ENCODE measurements around the gene SLC5A12. TPM values are rescaled to one million over a fixed set of nuclear protein-coding genes. Genes with fewer than 3 reads are reported as not detected.

The SLC5A12 gene
- total and polyA plus RNA-seq, 9 donors, result 0.04 to 8.5 (median 0.14) TPM

- Histone ChIP-seq H3K4me3 (ENCODE audit: low read length) (no peak overlapping the region), H3K9me3 (replicated peaks; ENCODE audit: control insufficient read depth, low read depth, low read length) (no peaks in the 10 kb centered on the region), H3K4me1 (ENCODE audit: control insufficient read depth, insufficient read depth, low read length) (no peaks in the 10 kb centered on the region), H3K27ac (ENCODE audit: low read length) (no peak overlapping the region), H3K27me3 (ENCODE audit: control insufficient read depth, insufficient read depth, low read length) (no peaks in the 10 kb centered on the region), H3K36me3 (ENCODE audit: control insufficient read depth, insufficient read depth, low read length) (no peaks in the 10 kb centered on the region)
- no peak for DNase-seq
- no CpG with 5 or more reads among the region's 3 CpGs for WGBS (ENCODE audit: insufficient coverage)
Observed at GRCh38 chr11:26726960-26727359, 5.1 kb upstream of the SLC5A12 start.

GRCh38 chr11:26719998-26720397 lies 1.9 kb downstream of the SLC5A12 start:
- Histone ChIP-seq H3K36me3 (ENCODE audit: control insufficient read depth, insufficient read depth, low read length) (no peaks in the 10 kb centered on the region), H3K4me3 (ENCODE audit: low read length) (no peak overlapping the region), H3K27ac (ENCODE audit: low read length) (no peak overlapping the region), H3K4me1 (ENCODE audit: control insufficient read depth, insufficient read depth, low read length) (no peaks in the 10 kb centered on the region), H3K27me3 (ENCODE audit: control insufficient read depth, insufficient read depth, low read length) (no peaks in the 10 kb centered on the region), H3K9me3 (replicated peaks; ENCODE audit: control insufficient read depth, low read depth, low read length) (no peaks in the 10 kb centered on the region)
- no peak for DNase-seq
- WGBS (ENCODE audit: insufficient coverage), result no CpG with 5 or more reads among the region's 2 CpGs

- Histone ChIP-seq H3K4me1 (ENCODE audit: control insufficient read depth, insufficient read depth, low read length) (no peaks in the 10 kb centered on the region), H3K9me3 (replicated peaks; ENCODE audit: control insufficient read depth, low read depth, low read length) (no peaks in the 10 kb centered on the region), H3K27ac (ENCODE audit: low read length) (no peak overlapping the region), H3K36me3 (ENCODE audit: control insufficient read depth, insufficient read depth, low read length) (no peaks in the 10 kb centered on the region), H3K4me3 (ENCODE audit: low read length) (no peak overlapping the region), H3K27me3 (ENCODE audit: control insufficient read depth, insufficient read depth, low read length) (no peaks in the 10 kb centered on the region)
- DNase-seq, result no peak
- WGBS (ENCODE audit: insufficient coverage), result 100% methylated on average over 1 of the region's 2 CpGs
Observed at GRCh38 chr11:26719289-26719973, 2.4 kb downstream of the SLC5A12 start.

- no peaks in the 10 kb centered on the region for H3K4me1 ChIP-seq (ENCODE audit: control insufficient read depth, insufficient read depth, low read length)
- H3K9me3 ChIP-seq (replicated peaks; ENCODE audit: control insufficient read depth, low read depth, low read length), result no peaks in the 10 kb centered on the region
- no peak for DNase-seq
- no peaks in the 10 kb centered on the region for H3K27me3 ChIP-seq (ENCODE audit: control insufficient read depth, insufficient read depth, low read length)
- H3K27ac ChIP-seq (ENCODE audit: low read length), result no peak overlapping the region
- H3K4me3 ChIP-seq (ENCODE audit: low read length), result no peak overlapping the region
- H3K36me3 ChIP-seq (ENCODE audit: control insufficient read depth, insufficient read depth, low read length), result no peaks in the 10 kb centered on the region
Observed at GRCh38 chr11:26717771-26718170, 4.1 kb downstream of the SLC5A12 start.

- Histone ChIP-seq H3K4me3 (ENCODE audit: low read length) (no peak overlapping the region), H3K36me3 (ENCODE audit: control insufficient read depth, insufficient read depth, low read length) (no peaks in the 10 kb centered on the region), H3K4me1 (ENCODE audit: control insufficient read depth, insufficient read depth, low read length) (no peaks in the 10 kb centered on the region), H3K27ac (ENCODE audit: low read length) (no peak overlapping the region), H3K27me3 (ENCODE audit: control insufficient read depth, insufficient read depth, low read length) (no peaks in the 10 kb centered on the region), H3K9me3 (replicated peaks; ENCODE audit: control insufficient read depth, low read depth, low read length) (no peaks in the 10 kb centered on the region)
- whole genome bisulfite sequencing (ENCODE audit: insufficient coverage), result 38% methylated on average over 1 of the region's 1 CpG
- no peak for DNase-seq
Observed at GRCh38 chr11:26715133-26715532, 6.7 kb downstream of the SLC5A12 start.

- Histone ChIP-seq H3K27me3 (ENCODE audit: control insufficient read depth, insufficient read depth, low read length) (no peaks in the 10 kb centered on the region), H3K4me3 (ENCODE audit: low read length) (no peak overlapping the region), H3K36me3 (ENCODE audit: control insufficient read depth, insufficient read depth, low read length) (no peaks in the 10 kb centered on the region), H3K9me3 (replicated peaks; ENCODE audit: control insufficient read depth, low read depth, low read length) (no peaks in the 10 kb centered on the region), H3K27ac (ENCODE audit: low read length) (no peak overlapping the region), H3K4me1 (ENCODE audit: control insufficient read depth, insufficient read depth, low read length) (no peaks in the 10 kb centered on the region)
- WGBS (ENCODE audit: insufficient coverage), result 67% methylated on average over 3 of the region's 5 CpGs
- no peak for DNase-seq
Observed at GRCh38 chr11:26712497-26712896, 9.4 kb downstream of the SLC5A12 start.

- H3K4me3 ChIP-seq (ENCODE audit: low read length), result no peak overlapping the region
- H3K36me3 ChIP-seq (ENCODE audit: control insufficient read depth, insufficient read depth, low read length), result no peaks in the 10 kb centered on the region
- no CpG with 5 or more reads among the region's 2 CpGs for WGBS (ENCODE audit: insufficient coverage)
- no peaks in the 10 kb centered on the region for H3K27me3 ChIP-seq (ENCODE audit: control insufficient read depth, insufficient read depth, low read length)
- no peak for DNase-seq
- no peak overlapping the region for H3K27ac ChIP-seq (ENCODE audit: low read length)
- no peaks in the 10 kb centered on the region for H3K4me1 ChIP-seq (ENCODE audit: control insufficient read depth, insufficient read depth, low read length)
- no peaks in the 10 kb centered on the region for H3K9me3 ChIP-seq (replicated peaks; ENCODE audit: control insufficient read depth, low read depth, low read length)
Observed at GRCh38 chr11:26710489-26710888, 11.4 kb downstream of the SLC5A12 start.

- no peaks in the 10 kb centered on the region for H3K36me3 ChIP-seq (ENCODE audit: control insufficient read depth, insufficient read depth, low read length)
- DNase-seq, result no peak
- no CpG with 5 or more reads among the region's 2 CpGs for WGBS (ENCODE audit: insufficient coverage)
- H3K27ac ChIP-seq (ENCODE audit: low read length), result no peak overlapping the region
- no peak overlapping the region for H3K4me3 ChIP-seq (ENCODE audit: low read length)
- no peaks in the 10 kb centered on the region for H3K4me1 ChIP-seq (ENCODE audit: control insufficient read depth, insufficient read depth, low read length)
- H3K27me3 ChIP-seq (ENCODE audit: control insufficient read depth, insufficient read depth, low read length), result no peaks in the 10 kb centered on the region
- H3K9me3 ChIP-seq (replicated peaks; ENCODE audit: control insufficient read depth, low read depth, low read length), result no peaks in the 10 kb centered on the region
Observed at GRCh38 chr11:26708736-26709456, 13.0 kb downstream of the SLC5A12 start.

GRCh38 chr11:26706181-26706580 lies 15.7 kb downstream of the SLC5A12 start:
- Histone ChIP-seq H3K9me3 (replicated peaks; ENCODE audit: control insufficient read depth, low read depth, low read length) (no peaks in the 10 kb centered on the region), H3K4me1 (ENCODE audit: control insufficient read depth, insufficient read depth, low read length) (peaks cover 2% of the 10 kb centered on the region), H3K27ac (ENCODE audit: low read length) (no peak overlapping the region), H3K27me3 (ENCODE audit: control insufficient read depth, insufficient read depth, low read length) (no peaks in the 10 kb centered on the region), H3K36me3 (ENCODE audit: control insufficient read depth, insufficient read depth, low read length) (no peaks in the 10 kb centered on the region), H3K4me3 (ENCODE audit: low read length) (no peak overlapping the region)
- DNase-seq, result no peak
- 80% methylated on average over 1 of the region's 1 CpG for WGBS (ENCODE audit: insufficient coverage)

GRCh38 chr11:26704249-26704648 lies 17.6 kb downstream of the SLC5A12 start:
- Histone ChIP-seq H3K27ac (ENCODE audit: low read length) (no peak overlapping the region), H3K4me1 (ENCODE audit: control insufficient read depth, insufficient read depth, low read length) (peaks cover 2% of the 10 kb centered on the region), H3K27me3 (ENCODE audit: control insufficient read depth, insufficient read depth, low read length) (no peaks in the 10 kb centered on the region), H3K36me3 (ENCODE audit: control insufficient read depth, insufficient read depth, low read length) (no peaks in the 10 kb centered on the region), H3K9me3 (replicated peaks; ENCODE audit: control insufficient read depth, low read depth, low read length) (no peaks in the 10 kb centered on the region), H3K4me3 (ENCODE audit: low read length) (no peak overlapping the region)
- DNase-seq, result no peak
- WGBS (ENCODE audit: insufficient coverage), result 100% methylated on average over 1 of the region's 1 CpG

All from muscle of leg (tissue), 11 donors.